GM12878 (cell line): ENCODE measurements around the gene LRRC26. TPM values are rescaled to one million over a fixed set of nuclear protein-coding genes. Genes with fewer than 3 reads are reported as not detected.

Experiments used
- ATAC-seq: fragments of 200-7000 bp; cut with Tn5 transposase; 3 replicates; pipeline ENCODE4 v1.9.1; 2020; ENCODE audit warnings: mild to moderate bottlenecking, moderate library complexity
- BruUV-seq: library from RNA; stranded (reverse); fragments of 400-500 nt; replicated peaks from 2 replicates; lab custom pipeline; 2021; lab: Mats Ljungman, UMichigan
- CTCF ChIA-PET: fragments of 300-600 bp; sonication (Branson Sonifier 250); formaldehyde crosslinking; extraction: SDS; loops from one replicate; lab custom pipeline; 2021; ENCODE audit warnings: inconsistent platforms; lab: Yijun Ruan, JAX
- POLR2A ChIA-PET: fragments of 350-600 bp; formaldehyde crosslinking; extraction: SDS; loops from one replicate; lab custom pipeline; 2021; ENCODE audit warnings: inconsistent platforms; lab: Charles Lee
- RAD21 ChIA-PET: fragments of 300-600 bp; sonication (Branson Sonifier 250); formaldehyde crosslinking; loops from one replicate; lab custom pipeline; 2023; ENCODE audit warnings: antibody characterized with exemption; ENCODE audit not compliant: unreplicated experiment; lab: Charles Lee
- SMC1A ChIA-PET: fragments of 300-600 bp; sonication (Branson Sonifier 250); formaldehyde crosslinking; loops from one replicate; lab custom pipeline; 2023; ENCODE audit not compliant: unreplicated experiment, uncharacterized antibody; lab: Charles Lee
- DNase-seq: peaks from one replicate; pipeline ENCODE4 v3.0.0-alpha.2; 2011; ENCODE audit warnings: low read depth, low spot score
- FAIRE-seq: peaks from 3 replicates; lab custom pipeline; 2011; peaks lifted over from hg19 to GRCh38; lab: Jason Lieb, UNC
- H2AFZ ChIP-seq: 2 replicates; pipeline ENCODE4 v1.6.0; 2011; ENCODE audit warnings: low read depth, low read length, control low read depth; ENCODE audit not compliant: control insufficient read depth
- H3K27ac ChIP-seq: 2 replicates; pipeline ENCODE4 v1.5.1; 2011; ENCODE audit warnings: control low read depth; ENCODE audit not compliant: control insufficient read depth, insufficient read depth
- H3K27me3 ChIP-seq, 2 experiments: replicated peaks in 1 of 2; 2 replicates each; pipeline versions ENCODE4 v1.6.0 to v1.6.1; 2011; ENCODE audit warnings: low read length in 1 of 2; ENCODE audit not compliant: control insufficient read depth in 2 of 2, insufficient read depth in 2 of 2
- H3K36me3 ChIP-seq, 2 experiments: 2 replicates each; pipeline ENCODE4 v1.5.1; 2011; ENCODE audit warnings: low read length in 1 of 2; ENCODE audit not compliant: control insufficient read depth in 2 of 2, insufficient read depth in 2 of 2
- H3K4me1 ChIP-seq: 2 replicates; pipeline ENCODE4 v1.6.1; 2011; ENCODE audit warnings: mild to moderate bottlenecking, low read length, moderate library complexity, mixed read lengths; ENCODE audit not compliant: control insufficient read depth, insufficient read depth
- H3K4me2 ChIP-seq: 2 replicates; pipeline ENCODE4 v1.6.0; 2011; ENCODE audit warnings: control low read depth; ENCODE audit not compliant: control insufficient read depth, insufficient read depth
- H3K4me3 ChIP-seq: fragments of 200-600 bp; sonication (generic); 2 replicates; pipeline ENCODE4 v1.5.1; 2016
- H3K79me2 ChIP-seq: 2 replicates; pipeline ENCODE4 v1.6.0; 2011; ENCODE audit warnings: low read length; ENCODE audit not compliant: control insufficient read depth, insufficient read depth
- H3K9ac ChIP-seq: 2 replicates; pipeline ENCODE4 v1.8.0; 2011; ENCODE audit warnings: low read length, control low read depth, mixed read lengths; ENCODE audit not compliant: control insufficient read depth, insufficient read depth
- H3K9me3 ChIP-seq: replicated peaks from 3 replicates; pipeline ENCODE4 v1.5.1; 2011; ENCODE audit warnings: mild to moderate bottlenecking, low read length; ENCODE audit not compliant: control insufficient read depth, insufficient read depth
- H4K20me1 ChIP-seq: 2 replicates; pipeline ENCODE4 v1.6.0; 2011; ENCODE audit not compliant: control insufficient read depth, insufficient read depth
- CREM ChIP-seq: IDR thresholded peaks from 2 replicates; pipeline ENCODE4 v1.6.1; 2014; ENCODE audit warnings: antibody characterized with exemption, low read depth
- CUX1 ChIP-seq: IDR thresholded peaks from 2 replicates; pipeline ENCODE4 v1.6.1; 2012; ENCODE audit warnings: improper control_type of control experiment, low read depth, low read length; ENCODE audit not compliant: insufficient replicate concordance
- GATAD2B ChIP-seq: fragments of 450-650 bp; conservative IDR thresholded peaks from 2 replicates; pipeline ENCODE4 v1.6.1; 2017; ENCODE audit warnings: low read depth, mild to moderate bottlenecking, moderate library complexity
- RELA ChIP-seq: fragments of 450-650 bp; IDR thresholded peaks from 2 replicates; pipeline ENCODE4 v1.8.0; 2014; ENCODE audit warnings: borderline replicate concordance; ENCODE audit not compliant: partially characterized antibody
- RFX5 ChIP-seq: IDR thresholded peaks from 2 replicates; pipeline ENCODE4 v1.6.1; 2011; ENCODE audit warnings: low read depth, low read length, improper control_type of control experiment
- STAT1 ChIP-seq: fragments of 450-650 bp; conservative IDR thresholded peaks from 2 replicates; pipeline ENCODE4 v1.6.1; 2014; ENCODE audit warnings: antibody characterized with exemption, mild to moderate bottlenecking
- TARDBP ChIP-seq: IDR thresholded peaks from 2 replicates; pipeline ENCODE4 v1.6.1; 2016; ENCODE audit warnings: borderline replicate concordance
- ZNF592 ChIP-seq: fragments of 450-650 bp; IDR thresholded peaks from 2 replicates; pipeline ENCODE4 v1.6.1; 2017; ENCODE audit warnings: mild to moderate bottlenecking, moderate library complexity
- WGBS: methylation state at CpG from one replicate; pipeline ENCODE4 v1.1.6; 2016; ENCODE audit warnings: low lambda C conversion rate; ENCODE audit not compliant: insufficient replicate concordance, insufficient coverage; ENCODE audit errors: missing lambda C conversion rate; 5-methylcytosine and 5-hydroxymethylcytosine counted together
- in situ Hi-C: fragments of 300-500 bp; cut with MboI; formaldehyde crosslinking; loops from 9 replicates; pipeline ENCODE4 v1.14.3; 2018; ENCODE audit warnings: mixed read lengths
- intact Hi-C: fragments of 100-400 bp; cut with micrococcal nuclease; formaldehyde crosslinking; loops from one replicate; pipeline ENCODE4 v1.14.2; 2022; ENCODE audit not compliant: unreplicated experiment
- polyA plus RNA-seq, 11 experiments: library from polyadenylated mRNA; depleted of rRNA in 4 of 11; unstranded in 6 of 11; stranded (reverse) in 5 of 11; fragments of >200 nt; fragmentation: Nextera tagmentation in 4 of 11; fragmentation: Illumina TruSeq in 1 of 11; extraction: Ambion mirVana in 4 of 11; extraction: Trizol in 1 of 11; gene quantifications; 1 replicate in 1 of 11; 2 replicates in 10 of 11; pipeline versions ENCODE4 v1.2.1 to v1.2.3, GENCODE V29; 2011 to 2016; ENCODE audit warnings: inconsistent platforms in 2 of 11, missing spikeins in 2 of 11, low read depth in 1 of 11
- total RNA-seq, 4 experiments: library from RNA; depleted of rRNA in 3 of 4; stranded (reverse); fragments of >200 nt in 3 of 4; fragmentation: Illumina TruSeq in 1 of 4; extraction: Trizol in 1 of 4; gene quantifications; 2 replicates each; pipeline versions ENCODE4 v1.2.1 to v1.2.3, GENCODE V29; 2013 to 2021

Gene LRRC26
- total and polyA plus RNA-seq, 10 of the 15 experiments (the other 5 are each of a cell fraction or from before 2014, with no cell fraction given), result 0.29 to 0.91 (median 0.64) TPM; not detected in 5

- TF ChIP-seq ZNF592 (no peak), GATAD2B (0 out of 2 replicates have a peak, but pooled peaks have one; percentile 29), RFX5 (no peak)
Observed at GRCh38 chr9:137128862-137129455, 40.9 kb downstream of the LRRC26 start (continued).

GRCh38 chr9:137128158-137128861 is 41.5 kb downstream of the LRRC26 start:
- TSS peak; percentile 76 for BruUV-seq
- WGBS, result under 1% methylated on average over 19 of the region's 19 CpGs
- POLR2A ChIA-PET, result interaction anchor here (0.7 to 7.7 kb wide), 17 partner anchors 13 to 287 kb away, joined by 3 to 166 read pairs (median 6); partner anchors contain the start of genes ANAPC2, CYSRT1, MAN1B1 and RNF208
- CTCF ChIA-PET, result interaction anchor here (0.6 to 4.7 kb wide), 7 partner anchors 9 to 108 kb away, joined by 3 to 20 read pairs (median 4); partner anchors contain the start of gene CYSRT1
- DNase-seq, result no peak
- TF ChIP-seq STAT1 (no peak), CUX1 (no peak), RELA (no peak), RFX5 (no peak), TARDBP (0 out of 2 replicates have a peak, but pooled peaks have one; percentile 31), CREM (0 out of 2 replicates have a peak, but pooled peaks have one; percentile 19)
- TF ChIP-seq, all 136 proteins: peak for 2
- Histone ChIP-seq H3K9me3 (no peaks in the 10 kb centered on the region), H3K9ac (peak overlapping the region; percentile 85), H3K36me3 (no peaks in the 10 kb centered on the region), H3K79me2 (peaks cover 35% of the 10 kb centered on the region), H3K27ac (peak overlapping the region; percentile 82), H2AFZ (no peak overlapping the region), H3K4me2 (peak overlapping the region; percentile 91), H4K20me1 (no peaks in the 10 kb centered on the region), H3K4me3 (peak overlapping the region; percentile 72), H3K27me3 (no peaks in the 10 kb centered on the region), H3K4me1 (peaks cover 20% of the 10 kb centered on the region)
- ATAC-seq (peak; percentile 8; the same call in 1 of the 3 replicates), FAIRE-seq (peak; percentile 81)
- in situ Hi-C loops, result no loop called here
- ChIA-PET RAD21 (interaction anchor here (0.7 to 3.6 kb wide), 11 partner anchors 22 to 110 kb away, joined by 3 to 54 read pairs (median 4); partner anchors contain the start of genes RNF208 and RNF224), SMC1A (interaction anchor here (0.7 to 2.3 kb wide), 7 partner anchors 10 to 108 kb away, joined by 3 to 19 read pairs (median 4); partner anchors contain the start of genes MAN1B1, RNF224 and SSNA1)
- intact Hi-C loops, result loop anchor here (5.0 kb wide), 1 partner anchor 59 kb away; the partner anchor contains the start of genes ANAPC2 and SSNA1
